Stimulated activated CD8-positive, alpha-beta memory T cell treated with anti-CD3 and anti-CD28 coated beads, Interleukin-7, amount 100 ng/mL, for 1 hour (primary cell): ENCODE data around the gene ELSPBP1.
"Not testable (repeated sequence)": the region's sequence is repeated elsewhere in the genome, so short reads cannot be mapped to it uniquely, and the experiment has no call there.

Experiments
- DNase-seq, 2 donors: peaks; one replicate each; pipeline ENCODE4 v3.0.0-alpha.2; 2020; ENCODE audit warnings: low read depth in 2 of 2

The ELSPBP1 gene

DNA sequence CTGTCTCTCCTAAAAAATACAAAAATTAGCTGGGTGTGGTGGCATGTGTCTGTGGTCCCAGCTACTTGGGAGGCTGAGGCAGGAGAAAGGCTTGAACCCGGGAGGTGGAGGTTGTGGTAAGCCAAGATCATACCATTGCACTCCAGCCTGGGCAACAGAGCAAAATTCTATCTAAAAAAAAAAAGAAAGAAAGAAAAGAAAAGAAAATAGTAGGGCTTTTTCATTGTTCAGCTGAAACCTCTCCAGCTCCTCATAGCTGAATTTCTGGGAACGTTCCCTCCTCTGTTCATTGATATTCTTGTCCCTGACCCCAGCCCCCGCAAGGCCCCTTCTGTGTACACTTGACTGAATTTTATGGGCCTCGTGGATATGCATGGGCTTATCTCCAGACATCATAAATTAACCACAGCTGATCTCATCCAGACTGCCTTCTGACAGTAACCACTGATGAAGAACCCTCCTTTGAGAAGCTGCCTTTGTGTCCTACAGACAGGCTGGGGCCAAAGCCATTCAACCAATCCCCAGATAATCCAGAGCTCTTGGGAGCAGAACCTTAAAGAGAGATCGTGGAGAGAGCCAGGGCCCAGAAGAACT lies at the start of gene ELSPBP1:
TSS of gene ELSPBP1 (plus strand) at position 424 of the 594 bp plus-strand sequence. CDS start 14,036 bp downstream, outside the sequence.
- DNase-seq: no peak

DNA sequence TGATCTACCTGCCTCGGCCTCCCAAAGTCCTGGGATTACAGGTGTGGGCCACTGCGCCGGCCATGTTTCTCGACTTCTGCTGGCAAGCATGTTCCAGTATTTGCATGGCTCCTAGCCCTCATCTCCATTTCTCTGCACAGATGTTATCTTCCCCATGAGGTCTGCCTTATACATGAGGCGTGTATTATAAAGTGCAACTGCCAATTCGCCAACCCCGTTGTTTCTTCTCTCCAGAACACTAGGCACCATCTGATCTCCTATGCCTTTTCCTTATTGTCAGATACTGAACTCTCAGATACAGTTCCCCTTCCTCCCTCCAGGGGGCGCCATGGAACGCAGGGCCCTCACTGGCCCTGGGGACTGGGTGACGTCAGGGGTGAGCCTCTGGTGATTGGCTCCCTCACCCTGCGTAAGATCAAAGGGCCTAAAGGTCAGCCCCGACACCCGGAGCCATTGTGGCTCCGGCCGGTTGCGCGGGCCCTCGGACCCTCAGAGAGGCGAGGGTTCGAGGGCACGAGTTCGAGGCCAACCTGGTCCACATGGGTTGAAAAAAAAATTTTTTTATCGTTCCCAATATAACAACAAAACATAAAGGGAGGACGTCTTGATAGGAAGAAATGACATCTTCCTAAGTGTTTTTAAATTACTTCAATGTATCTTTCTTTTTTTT lies 44.4 kb upstream of the ELSPBP1 start:
- not testable (repeated sequence) for DNase-seq

DNA sequence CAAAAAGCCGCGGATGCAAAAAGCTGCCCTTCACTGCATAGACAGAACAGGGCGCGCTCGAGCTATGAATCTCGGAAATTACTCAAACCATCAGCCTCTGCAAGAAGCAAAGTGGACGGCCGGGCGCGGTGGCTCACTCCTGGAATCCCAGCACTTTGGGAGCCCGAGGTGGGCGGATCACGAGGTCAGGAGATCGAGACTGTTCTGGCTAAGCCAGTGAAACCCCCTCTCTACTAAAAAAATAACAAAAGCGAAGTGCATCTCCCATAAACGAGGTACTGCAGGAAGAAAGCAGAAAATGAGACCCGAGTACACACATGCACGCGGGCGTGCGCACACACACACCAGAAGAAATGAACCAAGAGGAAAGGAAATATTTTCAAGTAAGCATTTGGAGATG lies 42.3 kb upstream of the ELSPBP1 start:
- not testable (repeated sequence) for DNase-seq

DNA sequence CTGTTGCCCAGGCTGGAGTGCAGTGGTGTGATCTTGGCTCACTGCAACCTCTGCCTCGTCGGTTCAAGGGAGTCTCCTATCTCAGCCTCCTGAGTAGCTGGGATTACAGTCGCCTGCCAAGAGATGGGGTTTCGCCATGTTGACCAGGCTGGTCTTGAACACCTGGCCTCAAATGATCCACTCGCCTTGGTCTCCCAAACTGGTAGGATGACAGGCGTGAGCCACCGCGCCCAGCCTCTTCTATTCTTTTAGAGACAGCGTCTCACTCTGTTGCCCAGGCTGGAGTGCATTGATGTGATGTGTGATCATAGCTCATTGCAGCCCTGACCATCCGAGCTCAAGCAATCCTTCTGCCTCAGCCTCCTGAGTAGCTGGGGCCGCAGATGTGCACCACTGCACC lies 38.5 kb upstream of the ELSPBP1 start:
- not testable (repeated sequence) for DNase-seq

DNA sequence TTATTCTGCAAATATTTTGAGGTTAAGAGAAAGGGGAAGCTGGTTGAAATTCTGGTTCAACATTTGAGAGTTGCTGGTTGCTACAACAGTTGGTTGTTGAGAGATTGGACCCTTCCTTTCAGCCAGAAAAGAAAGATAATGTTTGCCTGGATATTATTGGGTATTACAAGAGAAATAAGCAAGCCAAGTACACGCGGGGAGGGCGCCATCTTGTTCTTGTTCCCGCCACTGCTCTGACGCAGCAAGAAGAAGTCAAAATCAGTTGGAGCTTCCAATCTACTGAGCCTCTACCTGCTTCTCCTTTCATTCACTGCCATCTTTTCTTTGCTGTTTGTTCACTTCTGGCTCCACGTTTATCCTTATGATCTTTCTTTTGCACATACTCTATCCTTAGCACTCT lies 20.9 kb upstream of the ELSPBP1 start:
- no peak for DNase-seq

DNA sequence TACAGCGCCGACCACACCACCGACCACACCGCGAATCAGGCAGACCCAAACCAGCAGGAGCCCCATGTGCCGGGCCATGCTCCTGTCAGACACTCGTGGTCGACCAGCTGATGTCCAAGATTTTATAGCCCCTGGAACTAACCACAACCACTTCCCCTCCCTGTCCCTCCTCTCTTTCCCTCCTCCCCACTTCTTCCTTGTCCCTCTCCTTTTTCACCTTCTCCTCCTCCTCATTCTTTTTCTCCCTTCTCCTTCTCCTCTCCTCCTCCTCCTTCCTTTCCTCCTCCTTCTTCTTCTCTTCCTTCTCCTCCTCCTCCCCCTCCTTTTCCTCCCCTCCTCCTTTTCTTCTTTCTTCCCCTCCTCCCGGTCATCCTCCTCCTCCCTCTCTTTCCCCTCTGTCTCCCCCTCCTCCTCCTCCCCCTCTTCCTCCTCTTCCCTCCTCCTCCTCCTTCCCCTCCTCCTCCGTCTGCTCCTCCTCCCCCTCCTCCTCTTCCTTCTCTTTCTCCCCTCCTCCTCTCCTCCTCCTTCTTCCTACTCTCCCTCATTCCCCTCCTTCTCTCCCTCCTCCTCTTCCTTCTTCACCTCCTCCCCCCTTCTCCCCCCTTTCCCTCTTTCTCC lies 3.1 kb upstream of the ELSPBP1 start:
- no peak for DNase-seq

DNA sequence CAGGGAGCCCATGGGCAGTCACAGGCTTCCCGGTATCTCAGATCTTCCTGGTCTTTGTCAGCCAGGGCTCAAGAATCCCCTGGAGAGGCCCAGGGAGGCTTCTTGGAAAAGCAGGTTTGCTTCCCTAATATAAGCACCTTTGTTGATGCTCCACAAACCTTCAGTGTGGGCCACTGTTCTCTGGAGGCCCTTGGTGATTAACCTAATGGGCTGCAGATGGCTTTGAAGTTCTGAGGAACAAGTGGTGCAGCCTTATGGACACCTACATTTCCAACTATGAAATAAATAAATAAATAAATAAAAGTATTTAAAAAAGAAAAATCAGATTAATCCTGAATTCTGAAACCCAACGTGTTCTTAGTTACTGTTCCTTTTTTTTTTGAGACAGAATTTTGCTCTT lies 2.4 kb upstream of the ELSPBP1 start, which contains the start of gene BSPH1:
TSS of gene BSPH1 (minus strand) at position 101 of the 400 bp plus-strand sequence. CDS start at position 12, 89 bp downstream.
- no peak for DNase-seq

DNA sequence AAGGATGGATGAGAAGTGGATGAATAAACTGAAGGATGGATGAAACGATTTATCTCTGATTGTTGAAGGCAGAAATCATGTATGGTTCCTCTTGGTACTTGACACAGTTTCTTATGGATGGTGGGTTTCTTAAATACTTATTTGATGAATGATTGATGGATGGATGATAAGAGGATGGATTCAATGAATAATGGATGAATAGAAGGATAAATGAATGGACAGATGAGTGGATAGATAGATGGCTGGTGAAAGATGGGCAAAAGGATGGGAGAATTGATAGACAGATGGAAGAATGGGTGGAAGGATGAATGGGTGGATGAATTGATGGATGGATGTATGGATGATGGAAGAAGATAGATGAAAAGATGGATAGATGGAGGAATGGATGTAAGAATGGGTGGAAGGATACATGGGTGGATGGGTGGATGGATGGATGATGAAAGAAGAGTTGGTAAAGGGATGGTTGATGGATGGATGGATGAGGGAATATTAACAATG lies 1.8 kb downstream of the ELSPBP1 start:
- no peak for DNase-seq

DNA sequence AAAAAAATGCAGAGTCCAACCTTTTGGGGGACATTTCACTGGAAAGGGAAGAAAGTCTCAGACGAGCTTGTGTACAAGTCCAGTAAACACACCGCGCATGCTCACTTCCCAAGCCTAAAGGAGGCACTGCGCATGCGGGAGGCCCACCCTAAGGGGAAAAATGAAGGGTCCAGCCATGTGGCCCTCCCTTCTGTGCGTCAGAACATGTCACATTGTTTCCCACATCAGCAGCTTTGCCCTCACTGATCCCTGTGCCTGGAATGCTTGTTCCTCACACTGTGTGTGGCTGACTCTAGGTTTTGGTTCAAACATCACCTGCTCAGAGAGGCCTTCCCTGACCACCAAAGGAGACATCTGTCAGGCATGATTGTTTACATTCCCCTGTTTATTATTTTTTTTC lies 4.4 kb downstream of the ELSPBP1 start:
- DNase-seq: no peak

DNA sequence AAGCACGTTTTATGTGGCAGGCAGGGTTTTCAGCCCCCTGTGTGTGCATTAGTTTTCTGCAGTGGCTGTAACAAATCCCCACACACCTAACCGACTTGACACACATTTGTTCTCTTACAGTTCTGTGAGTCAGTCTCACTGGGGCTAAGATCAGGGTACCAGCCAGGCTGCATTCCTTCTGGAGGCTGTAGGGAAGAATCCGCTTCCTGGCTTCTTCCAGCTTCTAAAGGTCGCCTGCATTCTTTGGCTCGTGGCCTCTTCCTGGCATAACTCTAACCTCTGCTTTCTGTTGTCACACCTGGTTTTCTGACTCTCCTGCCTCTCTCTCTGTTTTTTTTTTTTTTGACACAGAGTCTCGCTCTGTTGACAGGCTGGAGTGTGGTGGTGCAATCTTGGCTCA lies 6.4 kb downstream of the ELSPBP1 start:
- no peak for DNase-seq

DNA sequence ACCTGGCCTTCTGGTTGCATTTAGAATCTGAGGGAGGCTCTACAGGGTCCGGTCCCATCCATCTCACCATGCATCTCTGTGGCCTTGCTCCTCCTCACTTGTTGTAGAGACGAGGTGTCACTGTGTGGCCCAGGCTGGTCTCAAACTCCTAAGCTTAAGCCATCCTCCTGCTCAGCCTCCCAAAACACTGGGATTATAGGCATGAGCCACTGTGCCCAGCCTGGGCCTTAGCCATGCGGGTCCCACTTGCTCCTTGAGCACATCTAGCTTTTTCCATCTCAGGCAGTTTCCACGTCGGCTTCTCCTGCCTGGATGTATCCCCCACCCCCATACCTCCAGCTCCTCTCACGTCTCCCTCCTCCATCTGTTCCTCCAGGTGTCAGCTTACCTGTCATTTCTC lies 9.8 kb downstream of the ELSPBP1 start:
- DNase-seq: no peak

DNA sequence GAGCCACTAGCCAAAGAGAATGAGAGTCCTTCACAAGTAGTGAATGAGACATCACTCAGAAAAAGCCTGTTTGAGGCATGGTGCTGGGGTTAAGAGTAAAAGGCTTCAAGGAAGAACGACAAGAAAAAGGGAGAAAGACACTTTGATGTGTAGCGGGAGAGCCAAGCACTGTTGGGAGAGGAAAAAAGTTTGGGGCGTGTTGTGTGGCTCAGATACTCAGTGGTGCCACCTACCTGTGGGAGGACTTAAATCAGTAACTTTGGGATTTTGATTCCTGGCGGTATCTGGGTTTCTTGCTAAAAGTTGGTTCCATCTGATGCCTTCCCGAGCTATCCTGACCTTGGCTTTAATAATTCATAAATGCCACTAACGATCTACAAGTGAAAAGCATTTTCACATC lies 12.3 kb downstream of the ELSPBP1 start:
- DNase-seq: no peak

DNA sequence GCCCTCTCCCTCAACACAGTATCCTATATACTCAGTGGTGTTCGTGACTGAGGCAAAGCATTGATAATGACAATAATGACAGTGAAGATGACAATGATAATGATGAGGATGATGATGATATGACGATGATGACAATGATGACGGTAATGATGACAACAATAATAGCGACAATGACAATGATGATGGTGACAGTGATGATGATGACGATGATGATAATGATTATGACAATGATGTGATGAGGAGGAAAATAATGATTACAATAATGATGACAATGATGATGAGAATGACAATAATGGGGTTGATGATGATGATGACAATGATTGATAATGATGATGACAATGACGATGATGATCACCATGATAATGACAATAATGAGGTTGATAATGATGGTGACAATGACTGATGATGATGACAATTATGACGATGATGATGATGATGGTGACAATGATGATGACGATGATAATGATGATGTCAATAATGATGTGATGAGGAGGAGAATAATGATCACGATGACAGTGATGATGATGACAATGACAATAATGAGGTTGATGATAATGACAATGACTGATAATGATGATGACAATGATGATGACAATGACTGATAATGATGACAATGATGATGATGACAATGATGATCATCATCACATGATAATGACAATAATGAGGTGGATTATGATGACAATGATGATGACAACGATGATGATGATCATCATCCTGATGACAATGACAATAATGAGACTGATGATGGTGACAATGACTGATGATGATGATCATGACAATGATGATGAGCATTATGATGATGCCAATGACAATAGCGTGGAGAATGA lies 16.7 kb downstream of the ELSPBP1 start:
- DNase-seq: no peak

DNA sequence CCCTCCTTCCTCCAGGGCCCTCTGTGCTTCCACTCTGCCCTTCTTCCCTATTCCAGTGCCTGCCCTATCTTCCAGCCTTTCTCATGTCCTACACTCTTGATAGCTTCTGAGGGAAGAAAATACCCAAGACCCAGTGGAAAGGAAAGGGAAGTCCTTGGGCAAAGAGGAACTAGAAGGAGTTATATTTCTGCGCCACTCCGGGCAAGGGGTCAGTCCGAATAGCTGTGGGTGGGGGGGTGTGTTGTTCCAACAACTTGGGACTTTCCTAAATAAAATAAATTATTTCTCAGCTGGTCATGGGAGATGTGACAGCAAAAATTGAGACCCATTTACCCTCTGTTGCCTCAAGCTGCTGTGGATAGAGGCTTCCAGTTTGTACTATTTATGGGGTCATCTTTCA lies 26.3 kb downstream of the ELSPBP1 start:
- DNase-seq: no peak

DNA sequence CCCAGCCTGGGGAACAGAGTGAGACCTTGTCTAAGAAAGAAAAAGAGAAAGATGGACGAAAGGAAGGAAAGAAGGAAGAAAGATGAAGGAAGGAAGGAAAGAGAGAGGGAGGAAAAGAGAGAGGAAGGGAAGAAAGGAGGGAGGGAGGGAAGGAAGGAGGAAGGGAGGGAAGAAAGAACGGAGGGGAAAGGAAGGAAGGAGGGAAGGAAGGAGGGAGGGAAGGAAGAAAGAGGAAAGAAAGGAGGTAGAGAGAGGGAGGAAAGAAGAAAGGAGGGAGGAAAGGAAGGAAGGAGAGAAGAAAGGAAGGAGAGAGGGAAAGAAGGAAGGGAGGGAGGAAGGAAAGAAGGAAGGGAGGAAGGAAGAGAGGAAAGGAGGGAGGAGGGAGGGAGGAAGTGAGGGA lies 28.6 kb downstream of the ELSPBP1 start:
- DNase-seq: no peak

DNA sequence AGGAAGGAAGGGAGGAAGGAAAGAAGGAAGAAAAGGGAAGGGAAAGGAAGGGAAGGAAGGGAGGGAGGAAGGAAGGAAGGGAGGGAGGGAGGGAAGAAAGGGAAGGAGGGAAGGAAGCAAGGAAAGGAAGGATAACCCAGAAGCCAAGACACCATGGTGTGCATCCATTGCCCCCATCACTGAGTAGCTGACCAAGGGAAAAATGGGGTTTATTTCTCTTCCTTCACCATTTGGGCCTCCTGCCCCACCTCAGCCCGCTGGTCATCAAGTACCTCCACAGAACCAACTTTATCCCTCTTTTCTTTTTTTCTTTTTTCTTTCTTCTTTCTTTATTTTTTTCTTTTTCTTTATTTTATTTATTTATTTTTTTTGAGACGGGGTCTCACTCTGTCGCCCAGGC lies 29.1 kb downstream of the ELSPBP1 start:
- no peak for DNase-seq

DNA sequence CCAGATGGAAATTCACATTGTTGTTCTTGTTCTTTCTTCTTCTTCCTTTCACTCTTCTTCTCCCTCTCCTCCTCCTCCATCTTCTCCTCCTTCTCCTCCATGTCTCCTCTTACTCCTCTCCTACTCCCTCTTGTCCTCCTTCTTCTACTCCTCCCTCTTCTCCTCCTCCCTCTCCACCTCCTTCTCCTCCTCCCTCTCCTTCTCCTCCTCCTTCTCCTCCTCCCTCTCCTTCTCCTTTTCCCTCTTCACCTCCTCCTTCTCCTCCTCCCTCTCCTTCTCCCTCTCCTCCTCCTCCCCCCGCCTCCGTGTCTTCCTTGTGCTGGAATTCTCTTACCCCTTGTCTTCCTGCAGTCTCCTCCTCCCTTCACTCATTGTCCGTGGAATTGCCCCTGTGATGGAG lies 31.0 kb downstream of the ELSPBP1 start:
- DNase-seq: no peak

DNA sequence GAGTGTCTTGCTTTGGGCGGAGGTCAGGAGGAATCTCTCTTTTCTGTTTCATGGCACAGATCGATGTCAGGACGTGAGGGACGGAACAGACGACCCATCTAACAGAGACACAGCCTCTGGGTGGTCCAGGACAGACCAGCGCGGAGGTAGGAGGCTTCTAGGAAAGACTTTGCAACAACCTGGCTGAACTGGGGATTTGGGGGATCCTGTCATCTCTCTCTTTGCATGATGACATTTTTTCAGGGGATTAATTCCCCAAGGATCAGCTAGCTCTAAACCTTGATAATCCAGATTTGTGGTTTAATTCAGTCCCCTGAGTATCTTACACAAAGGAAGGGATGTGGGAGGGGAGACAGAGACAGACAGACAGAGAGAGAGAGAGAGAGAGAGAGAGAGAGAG lies 35.0 kb downstream of the ELSPBP1 start:
- no peak for DNase-seq

DNA sequence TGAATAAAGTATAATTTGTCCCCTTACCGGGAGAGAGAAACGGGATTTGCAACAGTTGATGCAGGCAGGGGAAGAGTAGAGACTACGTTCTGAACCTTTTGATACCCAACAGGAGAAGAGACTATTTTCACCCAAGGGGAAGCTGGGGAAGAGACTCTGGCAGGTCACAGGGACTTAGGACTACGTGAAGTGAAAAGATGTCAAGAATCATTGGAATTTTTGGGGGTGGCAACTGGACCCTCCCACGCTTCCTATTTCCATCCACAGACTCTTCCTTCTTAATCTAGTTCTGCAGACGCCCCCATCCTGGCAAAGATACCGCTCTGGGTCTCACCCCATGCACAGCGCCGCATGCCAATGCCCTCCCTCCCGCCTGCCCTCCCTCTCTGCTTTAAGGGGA lies 35.6 kb downstream of the ELSPBP1 start:
- no peak for DNase-seq

DNA sequence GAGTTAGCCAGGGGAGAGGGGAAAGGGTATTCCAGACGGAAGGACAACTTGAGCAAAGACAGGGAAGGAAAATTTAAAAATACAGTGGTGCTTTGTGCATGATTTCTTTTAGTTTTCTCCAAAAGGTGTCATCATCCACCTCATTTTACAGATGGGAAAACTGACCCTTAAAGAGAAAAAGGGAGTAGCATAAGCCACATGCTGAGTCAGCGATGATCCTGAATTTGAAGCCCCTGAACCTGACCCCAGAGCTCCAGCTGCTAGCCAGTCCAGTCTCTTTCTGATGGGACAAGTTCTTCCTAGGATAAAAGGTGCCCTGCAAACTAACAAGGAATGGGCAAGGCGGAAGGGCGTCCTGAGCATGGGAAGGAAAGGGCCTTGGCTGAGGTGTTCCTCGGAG lies 39.2 kb downstream of the ELSPBP1 start:
- no peak for DNase-seq

DNA sequence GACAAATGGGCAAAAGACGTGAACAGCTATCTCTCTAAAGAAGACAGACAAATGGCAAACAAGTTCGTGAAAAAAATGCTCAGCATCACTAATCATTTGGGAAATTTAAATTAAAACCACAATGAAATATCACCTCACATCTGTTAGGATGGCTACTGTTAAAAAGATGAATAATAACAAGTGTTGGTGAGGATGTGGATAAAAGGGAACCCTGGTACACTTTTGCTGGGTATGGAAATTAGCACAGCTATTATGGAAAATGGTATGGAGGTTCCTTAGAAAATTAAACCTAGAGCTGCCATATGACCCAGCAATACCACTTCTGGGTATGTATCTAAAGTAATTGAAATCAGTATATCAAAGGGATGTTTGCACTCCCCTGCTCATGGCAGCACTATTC lies 42.3 kb downstream of the ELSPBP1 start:
- no peak for DNase-seq

DNA sequence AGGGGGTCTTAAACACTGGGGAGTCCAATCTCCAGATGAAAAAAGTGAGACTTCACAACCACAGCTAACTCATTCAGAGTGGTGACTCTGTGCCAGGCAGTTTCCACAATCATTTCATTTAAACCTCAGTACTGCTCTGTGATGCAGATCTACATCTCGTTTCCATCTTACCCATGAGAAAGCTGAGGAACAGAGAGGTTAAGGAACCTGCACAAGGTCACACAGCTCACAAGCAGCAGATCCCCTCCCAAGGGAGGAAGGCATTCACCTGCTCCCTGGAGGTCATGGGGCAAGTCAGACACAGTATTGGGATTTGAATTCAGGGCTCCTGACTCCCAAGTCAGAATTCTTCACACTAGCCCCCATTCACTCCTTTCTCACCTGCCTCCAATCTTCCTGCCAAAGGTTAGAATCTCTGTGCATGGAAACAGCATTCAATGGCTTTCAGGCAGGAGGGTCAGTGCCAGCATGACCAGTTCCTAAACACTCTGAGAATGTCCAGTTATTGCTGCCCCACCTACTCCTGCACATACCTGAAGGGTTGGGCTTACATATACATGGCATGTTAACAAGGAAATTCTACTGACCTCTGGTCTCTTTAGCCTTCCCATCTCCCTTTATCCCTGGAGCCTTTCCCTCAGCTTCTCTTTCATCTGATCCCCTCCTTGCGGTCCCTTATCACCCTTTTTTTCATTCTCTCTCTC lies 47.6 kb downstream of the ELSPBP1 start:
- DNase-seq: no peak
